ENCODE data around the gene APH1B.

DNA sequence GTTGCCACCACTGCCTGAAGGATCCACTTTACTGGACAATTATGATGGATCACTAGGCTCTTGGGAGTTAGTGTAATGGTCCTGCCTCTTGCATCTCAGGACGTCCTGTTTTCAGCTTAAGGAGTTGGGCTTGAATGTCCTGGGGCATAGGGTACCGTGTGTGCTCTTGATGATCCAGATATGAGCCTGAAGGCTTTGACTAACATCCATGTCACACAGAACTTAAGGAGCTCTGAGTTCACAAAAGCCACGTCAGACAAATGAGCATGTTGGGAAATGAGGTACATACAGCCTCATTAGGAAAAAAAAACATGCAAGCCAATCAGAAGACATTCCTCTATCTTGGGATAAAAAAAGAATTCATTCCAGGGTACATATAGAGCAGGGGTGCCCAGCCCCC is 63.5 kb downstream of the APH1B start:
- TF ChIP-seq, protein P1, sequence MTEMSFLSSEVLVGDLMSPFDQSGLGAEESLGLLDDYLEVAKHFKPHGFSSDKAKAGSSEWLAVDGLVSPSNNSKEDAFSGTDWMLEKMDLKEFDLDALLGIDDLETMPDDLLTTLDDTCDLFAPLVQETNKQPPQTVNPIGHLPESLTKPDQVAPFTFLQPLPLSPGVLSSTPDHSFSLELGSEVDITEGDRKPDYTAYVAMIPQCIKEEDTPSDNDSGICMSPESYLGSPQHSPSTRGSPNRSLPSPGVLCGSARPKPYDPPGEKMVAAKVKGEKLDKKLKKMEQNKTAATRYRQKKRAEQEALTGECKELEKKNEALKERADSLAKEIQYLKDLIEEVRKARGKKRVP (CRISPR knock-in tag; IDR thresholded peaks at IDR 0.05) = no peak
- TF ChIP-seq ZFX (CRISPR knock-in tag; IDR thresholded peaks at IDR 0.05) (no peak), SNRNP70 (optimal IDR thresholded peaks at IDR 0.05; ENCODE audit: low read depth, low read length) (no peak), ZNF274 (IDR thresholded peaks at IDR 0.05; ENCODE audit: borderline replicate concordance, low read depth, low read length) (no peak), POLR2A (conservative IDR thresholded peaks at IDR 0.05) (no peak), BRCA1 (IDR thresholded peaks at IDR 0.05) (no peak), BRCA1 (CRISPR knock-in tag; IDR thresholded peaks at IDR 0.05) (no peak), ZBTB1 (CRISPR knock-in tag; IDR thresholded peaks at IDR 0.05; ENCODE audit: borderline replicate concordance, low read depth) (no peak), YY1 (IDR thresholded peaks at IDR 0.05; ENCODE audit: borderline replicate concordance in 1 of 3, control insufficient read depth in 1 of 3, extremely low read depth in 1 of 3, insufficient read depth in 3 of 3, insufficient read length in 1 of 3, insufficient replicate concordance in 2 of 3, low read depth in 1 of 3, low read length in 2 of 3) (no peak), ELF4 (CRISPR knock-in tag; IDR thresholded peaks at IDR 0.05) (no peak)
- TF ChIP-seq, protein P2, sequence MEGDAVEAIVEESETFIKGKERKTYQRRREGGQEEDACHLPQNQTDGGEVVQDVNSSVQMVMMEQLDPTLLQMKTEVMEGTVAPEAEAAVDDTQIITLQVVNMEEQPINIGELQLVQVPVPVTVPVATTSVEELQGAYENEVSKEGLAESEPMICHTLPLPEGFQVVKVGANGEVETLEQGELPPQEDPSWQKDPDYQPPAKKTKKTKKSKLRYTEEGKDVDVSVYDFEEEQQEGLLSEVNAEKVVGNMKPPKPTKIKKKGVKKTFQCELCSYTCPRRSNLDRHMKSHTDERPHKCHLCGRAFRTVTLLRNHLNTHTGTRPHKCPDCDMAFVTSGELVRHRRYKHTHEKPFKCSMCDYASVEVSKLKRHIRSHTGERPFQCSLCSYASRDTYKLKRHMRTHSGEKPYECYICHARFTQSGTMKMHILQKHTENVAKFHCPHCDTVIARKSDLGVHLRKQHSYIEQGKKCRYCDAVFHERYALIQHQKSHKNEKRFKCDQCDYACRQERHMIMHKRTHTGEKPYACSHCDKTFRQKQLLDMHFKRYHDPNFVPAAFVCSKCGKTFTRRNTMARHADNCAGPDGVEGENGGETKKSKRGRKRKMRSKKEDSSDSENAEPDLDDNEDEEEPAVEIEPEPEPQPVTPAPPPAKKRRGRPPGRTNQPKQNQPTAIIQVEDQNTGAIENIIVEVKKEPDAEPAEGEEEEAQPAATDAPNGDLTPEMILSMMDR (IDR thresholded peaks at IDR 0.05 in 2 of 3, conservative IDR thresholded peaks at IDR 0.05 in 1 of 3; ENCODE audit: insufficient read depth in 2 of 3, low read depth in 1 of 3, low read length in 3 of 3) = no peak
- TF ChIP-seq, protein P3, sequence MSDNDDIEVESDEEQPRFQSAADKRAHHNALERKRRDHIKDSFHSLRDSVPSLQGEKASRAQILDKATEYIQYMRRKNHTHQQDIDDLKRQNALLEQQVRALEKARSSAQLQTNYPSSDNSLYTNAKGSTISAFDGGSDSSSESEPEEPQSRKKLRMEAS (CRISPR knock-in tag; IDR thresholded peaks at IDR 0.05) = no peak
- TF ChIP-seq, protein P4, sequence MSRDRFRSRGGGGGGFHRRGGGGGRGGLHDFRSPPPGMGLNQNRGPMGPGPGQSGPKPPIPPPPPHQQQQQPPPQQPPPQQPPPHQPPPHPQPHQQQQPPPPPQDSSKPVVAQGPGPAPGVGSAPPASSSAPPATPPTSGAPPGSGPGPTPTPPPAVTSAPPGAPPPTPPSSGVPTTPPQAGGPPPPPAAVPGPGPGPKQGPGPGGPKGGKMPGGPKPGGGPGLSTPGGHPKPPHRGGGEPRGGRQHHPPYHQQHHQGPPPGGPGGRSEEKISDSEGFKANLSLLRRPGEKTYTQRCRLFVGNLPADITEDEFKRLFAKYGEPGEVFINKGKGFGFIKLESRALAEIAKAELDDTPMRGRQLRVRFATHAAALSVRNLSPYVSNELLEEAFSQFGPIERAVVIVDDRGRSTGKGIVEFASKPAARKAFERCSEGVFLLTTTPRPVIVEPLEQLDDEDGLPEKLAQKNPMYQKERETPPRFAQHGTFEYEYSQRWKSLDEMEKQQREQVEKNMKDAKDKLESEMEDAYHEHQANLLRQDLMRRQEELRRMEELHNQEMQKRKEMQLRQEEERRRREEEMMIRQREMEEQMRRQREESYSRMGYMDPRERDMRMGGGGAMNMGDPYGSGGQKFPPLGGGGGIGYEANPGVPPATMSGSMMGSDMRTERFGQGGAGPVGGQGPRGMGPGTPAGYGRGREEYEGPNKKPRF (IDR thresholded peaks at IDR 0.05; ENCODE audit: low read depth, low read length) = no peak
